Fibroblast of lung (primary cell): Measurements from ENCODE around the gene RFX1.

Experiments
- EZH2 ChIP-seq: IDR thresholded peaks from 2 replicates; pipeline ENCODE4 v1.5.1; 2012; ENCODE audit warnings: low read length, control low read depth, mild to moderate bottlenecking; ENCODE audit errors: missing control alignments
- TF ChIP-seq, protein P1 (sequence below), 2 donors: IDR thresholded peaks in 1 of 2; conservative IDR thresholded peaks in 1 of 2; 1 replicate in 1 of 2; 2 replicates in 1 of 2; pipeline ENCODE4 v1.5.1; 2011 to 2012; ENCODE audit warnings: low read length in 2 of 2, control low read depth in 1 of 2, inconsistent platforms in 1 of 2, low read depth in 1 of 2, mild to moderate bottlenecking in 1 of 2

GRCh38 chr19:13956365-13956744 is 49.8 kb downstream of the RFX1 start:
- TF ChIP-seq, protein P1, sequence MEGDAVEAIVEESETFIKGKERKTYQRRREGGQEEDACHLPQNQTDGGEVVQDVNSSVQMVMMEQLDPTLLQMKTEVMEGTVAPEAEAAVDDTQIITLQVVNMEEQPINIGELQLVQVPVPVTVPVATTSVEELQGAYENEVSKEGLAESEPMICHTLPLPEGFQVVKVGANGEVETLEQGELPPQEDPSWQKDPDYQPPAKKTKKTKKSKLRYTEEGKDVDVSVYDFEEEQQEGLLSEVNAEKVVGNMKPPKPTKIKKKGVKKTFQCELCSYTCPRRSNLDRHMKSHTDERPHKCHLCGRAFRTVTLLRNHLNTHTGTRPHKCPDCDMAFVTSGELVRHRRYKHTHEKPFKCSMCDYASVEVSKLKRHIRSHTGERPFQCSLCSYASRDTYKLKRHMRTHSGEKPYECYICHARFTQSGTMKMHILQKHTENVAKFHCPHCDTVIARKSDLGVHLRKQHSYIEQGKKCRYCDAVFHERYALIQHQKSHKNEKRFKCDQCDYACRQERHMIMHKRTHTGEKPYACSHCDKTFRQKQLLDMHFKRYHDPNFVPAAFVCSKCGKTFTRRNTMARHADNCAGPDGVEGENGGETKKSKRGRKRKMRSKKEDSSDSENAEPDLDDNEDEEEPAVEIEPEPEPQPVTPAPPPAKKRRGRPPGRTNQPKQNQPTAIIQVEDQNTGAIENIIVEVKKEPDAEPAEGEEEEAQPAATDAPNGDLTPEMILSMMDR (conservative IDR thresholded peaks at IDR 0.05 in 1 of 2, IDR thresholded peaks at IDR 0.05 in 1 of 2; ENCODE audit: low read depth in 1 of 2, low read length in 2 of 2), result no peak
- TF ChIP-seq EZH2, result no peak
